ENCODE measurements around the gene MPZ.
A peak's percentile ranks its signal among the peaks of the same experiment; 100 is the strongest.
"Not testable (repeated sequence)": the region's sequence is repeated elsewhere in the genome, so short reads cannot be mapped to it uniquely, and the experiment has no call there.

Gene MPZ

DNA sequence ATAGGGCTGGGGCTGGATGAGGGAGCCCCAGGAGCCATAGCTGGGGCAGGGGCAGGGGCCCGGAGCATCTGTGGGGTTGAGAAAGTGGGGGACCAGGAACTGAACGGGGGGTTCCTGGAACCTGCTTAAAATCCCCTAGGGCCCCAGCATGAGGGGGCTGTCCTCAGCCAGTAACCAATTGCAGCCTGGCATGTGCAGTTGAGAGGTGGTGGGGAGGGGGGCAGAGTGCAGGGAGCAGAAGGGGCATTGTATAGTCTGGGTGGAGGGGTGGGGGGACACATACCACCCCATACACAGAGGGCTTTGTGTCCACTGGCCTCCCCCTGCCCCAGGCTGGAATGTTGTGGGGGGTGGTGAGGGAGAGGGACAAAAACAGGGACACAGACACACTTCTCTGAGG lies at the start of gene MPZ:
MPZ (minus strand) TSS at position 101 of the 400 bp plus-strand sequence; CDS start at position 38, 63 bp downstream.
- no peak for DNase-seq

DNA sequence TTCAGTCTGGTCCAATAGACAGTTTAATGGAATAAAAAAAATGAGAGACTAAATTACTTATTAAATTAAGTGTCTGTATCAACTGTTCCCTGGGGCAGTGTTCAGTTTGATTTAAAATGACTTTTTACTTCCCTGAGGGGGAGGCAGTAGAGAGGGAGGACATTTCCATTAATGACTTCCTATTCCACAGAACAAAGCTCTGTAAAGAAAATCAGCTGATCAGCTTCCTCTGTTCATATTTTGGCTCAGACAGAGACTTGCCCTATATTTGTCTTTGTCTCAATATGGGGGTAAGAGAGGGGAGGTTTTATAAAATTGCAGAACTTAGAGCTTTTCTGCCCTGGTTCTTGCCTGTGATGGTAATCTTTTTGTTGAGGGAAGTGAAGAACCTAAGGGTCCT lies 49.5 kb upstream of the MPZ start:
- no peak for DNase-seq

DNA sequence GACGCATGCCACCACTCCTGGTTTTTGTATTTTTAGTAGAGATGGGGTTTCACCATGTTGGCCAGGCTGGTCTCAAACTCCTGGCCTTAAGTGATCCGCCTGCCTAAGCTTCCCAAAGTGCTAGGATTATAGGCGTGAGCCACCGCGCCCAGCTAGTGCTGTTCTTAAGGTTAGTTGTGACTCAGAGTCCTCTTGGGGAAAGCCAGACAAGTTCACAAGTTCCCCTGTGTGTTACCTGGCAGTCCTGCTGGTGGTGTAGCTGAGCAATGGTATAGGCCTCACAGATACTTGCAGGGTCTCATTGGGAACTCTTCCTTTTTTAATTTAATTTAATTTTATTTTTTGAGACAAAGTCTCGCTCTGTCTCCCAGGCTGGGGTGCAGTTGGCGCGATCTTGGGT lies 47.3 kb upstream of the MPZ start:
- no peak for DNase-seq

DNA sequence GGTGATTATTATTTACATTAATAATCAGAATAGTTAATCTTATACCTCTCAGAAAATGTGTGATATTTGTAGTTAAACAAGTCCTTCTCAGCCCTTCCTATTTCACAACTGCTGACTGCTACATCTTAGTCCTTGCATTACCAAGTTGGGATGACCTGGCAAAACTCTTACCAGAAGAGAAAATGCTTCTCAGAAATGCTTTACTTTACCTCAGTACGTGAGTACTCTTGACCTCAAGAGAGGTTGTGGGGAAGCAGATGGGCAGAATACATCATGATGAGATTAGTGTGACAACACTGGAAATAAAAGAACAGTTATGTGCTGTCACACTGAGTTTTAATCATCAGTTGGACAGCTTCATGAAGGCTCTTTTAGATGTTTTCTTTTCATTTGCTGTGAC lies 41.7 kb upstream of the MPZ start:
- DNase-seq, result no peak

DNA sequence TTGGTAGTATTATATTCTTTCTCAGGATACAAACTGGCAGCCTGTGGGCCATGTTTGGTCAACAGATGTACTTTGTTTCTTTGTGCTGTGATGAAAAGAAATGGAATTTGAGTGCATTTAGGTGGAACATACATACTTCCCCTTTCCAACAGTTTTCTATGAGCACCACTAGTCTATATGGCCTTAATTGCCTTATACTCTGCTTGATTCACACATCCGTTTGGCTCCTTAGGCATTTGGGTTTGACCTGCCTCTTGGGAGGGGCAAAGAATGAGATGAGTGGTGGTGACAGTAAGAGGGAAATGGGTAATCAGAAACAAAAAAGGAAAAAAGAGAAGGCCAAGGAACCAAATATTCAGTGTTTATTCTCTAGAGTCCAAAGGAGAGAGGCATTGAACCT lies 40.9 kb upstream of the MPZ start:
- no peak for DNase-seq

DNA sequence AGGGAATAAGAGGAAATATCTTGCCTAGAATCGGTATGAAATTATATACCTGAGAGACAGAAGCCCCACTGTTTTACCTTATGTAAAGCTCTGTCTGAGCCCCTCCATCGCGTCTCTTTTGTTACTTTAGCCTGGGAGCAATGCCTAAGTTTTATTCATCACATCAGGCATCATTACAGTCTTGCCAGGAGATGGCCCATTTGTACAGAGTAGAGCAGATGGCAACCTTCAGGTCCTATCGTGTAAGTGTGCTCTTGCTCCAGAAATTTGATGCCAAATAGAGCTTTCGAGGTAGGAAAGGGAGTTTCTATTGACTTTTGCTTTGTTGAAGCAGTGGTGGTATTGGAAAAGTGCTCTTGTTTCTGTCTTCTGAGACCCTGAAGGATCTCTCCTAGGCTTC lies 33.1 kb upstream of the MPZ start:
- no peak for DNase-seq

DNA sequence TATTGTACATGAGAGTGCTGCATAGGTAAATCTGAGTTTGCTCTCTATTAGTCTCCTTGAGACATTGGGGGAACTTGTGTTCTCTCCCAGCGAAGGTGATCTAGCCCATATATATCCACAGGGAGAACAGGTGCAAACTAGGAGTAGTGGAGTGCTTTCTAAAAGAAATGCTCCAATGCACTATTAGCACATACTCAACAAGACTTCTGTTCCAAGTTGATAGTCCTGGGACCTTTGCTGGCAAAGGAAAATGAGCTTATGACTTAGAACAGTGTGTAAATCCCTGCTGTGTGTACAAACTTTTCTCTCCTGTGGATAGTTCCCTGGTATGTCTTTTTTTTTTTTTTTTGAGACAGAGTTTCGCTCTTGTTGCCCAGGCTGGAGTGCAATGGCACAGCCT lies 32.4 kb upstream of the MPZ start:
- no peak for DNase-seq

DNA sequence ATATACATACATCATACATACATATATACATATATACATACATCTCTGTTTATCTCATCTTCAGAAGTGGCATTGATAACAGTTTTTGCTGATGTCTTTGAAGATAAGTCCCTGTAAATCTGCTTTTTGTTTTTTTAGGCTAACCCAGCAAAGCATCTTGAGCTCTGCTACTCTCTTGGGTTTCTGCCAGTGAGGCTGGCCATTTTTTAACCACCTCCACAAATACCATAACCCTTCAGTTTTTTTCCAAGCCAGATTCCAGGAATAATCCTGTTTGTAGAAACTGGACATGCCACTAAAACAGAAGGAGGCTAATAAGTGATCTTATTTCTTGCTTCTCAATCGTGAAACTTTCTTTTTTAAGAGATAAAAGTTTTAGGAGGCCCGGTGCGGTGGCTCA lies 26.0 kb upstream of the MPZ start:
- no peak for DNase-seq

DNA sequence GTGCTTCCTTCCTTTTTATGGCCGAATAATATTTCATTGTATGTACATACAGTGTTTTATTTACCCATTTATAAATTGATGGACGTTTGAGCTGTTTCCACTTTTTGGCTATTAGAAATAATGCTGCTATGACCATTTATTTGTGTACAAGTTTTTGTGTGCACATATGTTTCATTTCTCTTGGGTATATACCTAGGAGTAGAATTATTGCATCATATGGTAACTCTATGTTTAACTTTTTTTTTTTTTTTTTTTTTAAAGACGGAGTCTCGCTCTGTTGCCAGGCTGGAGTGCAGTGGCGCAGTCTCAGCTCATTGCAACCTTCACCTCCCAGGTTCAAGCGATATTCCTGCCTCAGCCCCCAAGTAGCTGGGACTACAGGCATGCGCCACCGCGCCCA lies 23.4 kb upstream of the MPZ start:
- DNase-seq, result no peak

DNA sequence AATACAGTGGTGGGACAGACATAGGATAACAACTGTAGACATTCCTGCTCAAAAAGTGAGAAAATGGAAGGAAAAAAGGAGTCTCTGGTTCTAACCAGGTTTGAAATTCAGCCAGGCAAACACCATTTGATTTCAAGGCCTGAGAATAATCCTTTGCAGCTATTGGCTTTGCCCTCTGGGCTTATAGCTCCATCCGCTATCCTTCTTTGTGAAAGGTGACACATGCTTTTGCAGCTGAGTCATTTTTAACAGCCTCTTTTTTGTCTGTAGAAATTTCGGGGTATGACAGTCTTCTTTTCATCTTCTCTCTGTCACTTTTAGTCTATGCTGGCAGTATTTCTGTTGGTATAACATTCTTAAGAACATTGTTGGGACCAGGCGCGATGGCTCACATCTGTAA lies 20.6 kb upstream of the MPZ start:
- no peak for DNase-seq

DNA sequence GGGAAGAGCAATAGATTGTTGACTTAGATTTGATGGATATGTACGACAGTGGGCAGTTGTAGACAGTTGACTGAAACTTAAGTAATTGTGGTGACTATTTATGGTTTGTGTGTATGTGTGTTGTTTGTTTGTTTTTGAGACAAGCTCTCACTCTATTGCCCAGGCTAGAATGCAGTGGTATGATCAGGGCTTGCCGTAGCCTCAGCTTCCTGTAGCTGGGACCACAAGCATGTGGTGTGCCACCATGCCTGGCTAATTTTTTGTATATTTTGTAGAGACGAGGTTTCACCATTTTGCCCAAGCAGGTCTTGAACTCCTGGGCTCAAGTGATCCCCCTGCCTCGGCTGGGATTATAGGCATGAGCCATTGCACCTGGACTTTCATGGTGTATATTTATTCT lies 14.3 kb upstream of the MPZ start:
- no peak for DNase-seq

DNA sequence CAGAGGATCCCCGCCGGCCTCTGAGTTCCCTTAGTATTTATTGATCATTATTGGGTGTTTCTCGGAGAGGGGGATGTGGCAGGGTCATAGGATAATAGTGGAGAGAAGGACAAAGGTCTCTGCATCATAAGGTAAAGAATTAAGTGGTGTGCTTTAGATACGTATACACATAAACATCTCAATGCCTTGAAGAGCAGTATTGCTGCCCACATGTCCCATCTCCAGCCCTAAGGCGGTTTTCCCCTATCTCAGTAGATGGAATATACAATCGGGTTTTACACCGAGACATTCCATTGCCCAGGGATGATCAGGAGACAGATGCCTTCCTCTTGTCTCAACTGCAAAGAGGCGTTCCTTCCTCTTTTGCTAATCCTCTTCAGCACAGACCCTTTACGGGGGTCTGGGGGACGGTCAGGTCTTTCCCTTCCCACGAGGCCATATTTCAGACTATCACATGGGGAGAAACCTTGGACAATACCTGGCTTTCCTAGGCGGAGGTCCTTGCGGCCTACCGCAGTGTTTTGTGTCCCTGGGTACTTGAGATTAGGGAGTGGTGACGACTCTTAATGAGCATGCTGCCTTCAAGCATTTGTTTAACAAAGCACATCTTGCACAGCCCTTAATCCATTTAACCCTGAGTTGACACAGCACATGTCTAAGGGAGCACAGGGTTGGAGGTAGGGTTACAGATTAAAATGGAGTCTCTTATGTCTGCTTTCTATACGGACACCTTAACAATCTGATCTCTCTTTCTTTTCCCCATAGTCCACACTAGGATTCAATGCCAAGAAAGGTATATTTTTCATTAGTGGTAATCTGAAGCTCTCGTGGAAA lies 6.3 kb upstream of the MPZ start:
- DNase-seq, result not testable (repeated sequence)

DNA sequence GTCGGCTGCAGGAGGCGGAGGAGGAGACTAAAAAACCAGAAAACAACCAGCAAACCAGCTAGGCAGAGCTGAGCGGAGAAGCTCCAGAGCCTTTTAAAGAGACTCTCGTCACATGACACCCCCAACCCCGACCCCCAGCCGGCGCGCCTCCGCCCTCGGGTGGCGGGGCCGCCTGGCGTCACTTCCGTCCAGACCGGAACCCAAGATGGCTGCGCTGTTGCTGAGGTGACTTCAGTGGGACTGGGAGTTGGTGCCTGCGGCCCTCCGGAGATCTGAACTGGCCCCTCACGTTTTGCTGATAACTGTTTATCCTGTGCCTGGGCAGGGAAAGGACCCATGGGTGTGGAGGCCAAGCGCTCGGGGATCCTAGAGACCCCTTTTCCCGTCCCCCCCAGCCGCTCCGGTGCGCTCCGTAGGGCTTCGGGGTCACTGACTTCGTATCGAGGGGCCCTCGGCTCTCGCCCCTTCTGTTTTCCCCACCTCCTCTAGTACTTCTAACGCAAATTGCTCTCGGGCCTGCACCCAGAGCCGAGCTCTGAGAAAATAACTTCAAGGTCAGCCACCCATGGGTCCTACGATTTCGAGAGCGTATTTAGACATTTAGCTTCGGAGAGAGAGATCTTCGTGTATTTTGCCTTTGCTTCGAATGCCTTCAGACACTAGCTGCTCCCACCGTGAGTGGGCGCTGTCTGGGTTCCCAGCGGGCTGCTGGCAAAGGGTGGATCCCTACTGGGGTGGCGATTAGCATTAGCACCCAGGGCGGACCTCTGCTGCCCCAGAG lies 4.6 kb upstream of the MPZ start, which contains the start of gene SDHC:
SDHC (plus strand) TSS at position 181 of the 781 bp plus-strand sequence; CDS start at position 206, 25 bp downstream.
- DNase-seq, result peak; percentile 71

DNA sequence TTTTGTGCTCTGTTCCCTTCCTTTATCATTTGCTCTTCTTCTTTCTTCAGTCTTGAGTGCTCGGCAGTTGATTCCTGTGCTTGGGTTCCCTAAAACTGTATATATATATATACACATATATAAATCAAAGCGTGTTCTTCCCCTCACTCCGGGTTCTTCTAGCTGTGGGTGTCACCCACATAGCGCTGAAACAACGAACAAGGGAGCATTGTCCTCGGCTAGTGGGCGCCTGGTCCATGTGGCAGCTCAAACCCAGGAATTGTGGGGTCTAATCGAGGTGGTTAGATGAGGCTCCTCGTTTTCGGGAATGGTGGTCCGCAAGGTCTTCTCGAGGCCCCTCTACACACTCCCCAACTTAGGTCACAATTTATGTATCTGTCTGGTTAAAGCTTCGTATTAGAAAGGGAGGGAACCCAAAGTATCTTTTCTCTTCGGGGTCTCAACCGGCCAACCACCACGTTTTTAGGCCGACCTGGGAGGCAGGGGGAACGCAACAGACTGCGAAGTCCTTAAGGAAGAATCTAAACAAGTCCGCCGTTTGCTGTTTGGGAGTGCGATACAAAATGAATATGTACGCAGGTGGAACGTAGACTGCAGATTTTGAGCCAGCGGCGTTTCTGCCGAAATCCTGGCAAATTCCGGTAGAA lies 3.9 kb upstream of the MPZ start:
- no peak for DNase-seq

DNA sequence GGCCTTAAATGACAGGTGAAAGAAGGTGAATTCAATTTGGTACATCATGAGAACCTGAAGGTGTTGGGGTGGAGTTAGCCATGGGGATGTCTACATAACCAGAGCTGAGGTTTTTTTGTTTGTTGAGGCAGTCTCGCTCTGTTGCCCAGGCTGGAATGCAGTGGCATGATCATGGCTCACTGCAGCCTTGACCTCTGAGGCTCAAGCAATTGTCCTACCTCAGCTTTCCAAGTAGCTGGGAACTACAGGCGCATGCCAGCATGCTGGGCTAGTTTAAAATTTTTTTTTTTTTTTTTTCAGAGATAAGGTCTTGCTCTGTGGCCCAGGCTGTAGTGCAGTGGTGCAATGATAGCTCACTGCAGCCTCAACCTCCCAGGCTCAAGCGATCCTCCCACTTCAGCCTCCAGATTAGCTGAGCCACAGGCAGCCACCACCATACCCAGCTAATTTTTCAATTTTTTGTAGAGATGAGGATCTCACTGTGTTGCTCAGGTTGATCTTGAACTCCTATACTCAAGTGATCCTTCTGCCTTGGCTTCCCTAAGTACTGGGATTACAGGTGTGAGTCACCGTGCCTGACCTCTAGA lies 1.9 kb upstream of the MPZ start:
- no peak for DNase-seq

DNA sequence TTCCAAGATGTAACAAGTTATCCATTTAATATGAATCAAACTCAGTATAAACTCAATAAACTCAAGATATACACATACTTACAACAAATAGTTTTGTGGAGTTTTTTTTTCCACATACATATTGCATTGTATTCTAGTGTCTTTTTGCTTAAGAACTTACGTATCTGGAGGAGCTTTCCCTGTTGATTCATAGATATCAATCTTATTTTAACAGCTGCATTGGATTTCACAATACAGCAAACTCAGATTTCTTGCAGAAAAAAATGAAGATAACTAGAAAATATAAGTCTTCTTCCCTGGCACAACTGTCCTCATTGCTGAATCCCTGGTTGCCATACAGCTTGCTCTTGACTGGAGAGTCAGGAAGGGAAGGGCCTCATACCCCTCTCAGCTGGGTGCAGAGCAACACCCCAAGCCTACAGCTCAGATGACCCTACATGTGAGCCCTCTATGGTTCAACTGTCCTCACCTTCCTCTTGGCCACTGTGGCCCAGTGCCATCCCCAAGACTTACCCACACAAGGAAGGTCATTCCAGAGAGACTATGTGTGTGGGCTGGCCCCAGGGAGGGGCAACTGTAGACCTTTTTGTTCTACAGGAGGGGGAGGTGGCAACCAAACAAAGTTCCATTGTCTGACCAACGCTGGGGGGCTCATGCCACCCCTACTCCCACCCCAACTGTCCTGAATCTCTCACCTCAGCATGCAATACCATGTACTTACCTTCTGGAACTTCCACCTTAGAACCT lies 1.7 kb downstream of the MPZ start:
- no peak for DNase-seq

DNA sequence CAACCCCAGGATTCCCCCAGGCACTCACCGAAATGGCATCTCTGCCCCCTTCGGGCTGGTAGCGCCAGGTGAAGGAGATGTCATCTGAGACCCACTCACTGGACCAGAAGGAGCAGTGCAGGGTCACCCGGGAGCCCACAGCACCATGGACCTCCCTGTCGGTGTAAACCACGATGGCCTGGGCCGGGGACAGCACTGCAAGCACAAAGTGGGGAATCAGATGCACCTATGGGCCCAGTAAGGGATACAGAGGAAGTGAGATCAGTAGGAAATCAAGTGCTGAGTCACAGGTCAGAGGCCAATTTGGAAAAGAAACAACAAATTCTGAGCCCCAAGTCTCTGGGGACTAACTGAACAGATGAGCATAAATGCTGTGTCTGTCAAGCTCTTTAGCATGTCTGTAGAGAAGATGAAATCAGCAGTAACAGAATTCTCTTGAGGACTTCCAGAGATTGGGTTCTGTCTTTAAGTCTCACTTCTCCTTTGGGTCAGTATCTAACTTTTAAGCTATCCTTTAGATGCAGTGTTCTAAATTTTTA lies 2.5 kb downstream of the MPZ start:
- DNase-seq, result no peak

DNA sequence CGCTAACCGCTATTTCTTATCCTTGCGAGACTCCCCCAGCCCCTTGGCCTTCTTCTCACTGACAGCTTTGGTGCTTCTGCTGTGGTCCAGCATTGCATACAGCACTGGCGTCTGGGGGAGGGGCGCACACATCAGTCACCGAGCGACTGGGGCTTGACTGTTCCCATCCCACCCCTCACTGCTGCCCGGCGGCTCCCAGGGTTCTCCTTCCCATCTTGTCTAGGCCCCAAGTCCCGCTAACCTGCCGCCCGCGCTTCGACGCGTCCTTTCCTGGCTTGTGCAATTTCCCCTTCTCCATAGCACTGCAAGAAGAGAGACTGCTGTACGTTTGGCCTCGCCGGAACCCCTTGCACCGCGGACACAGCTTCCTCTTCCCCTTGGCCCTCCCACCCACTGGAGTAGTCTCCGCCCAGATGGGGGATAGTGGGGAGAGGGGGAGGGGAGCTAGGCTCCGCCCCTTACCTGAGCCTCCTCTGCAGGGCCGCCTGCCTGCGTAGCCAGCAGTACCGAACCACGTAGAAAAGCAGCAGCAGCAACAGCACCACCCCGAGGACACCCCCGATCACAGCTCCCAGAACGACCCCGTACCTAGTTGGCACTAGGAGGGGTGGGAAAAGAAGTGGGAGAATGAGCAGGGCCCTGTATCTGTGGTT lies 3.8 kb downstream of the MPZ start:
- DNase-seq, result peak; percentile 68

DNA sequence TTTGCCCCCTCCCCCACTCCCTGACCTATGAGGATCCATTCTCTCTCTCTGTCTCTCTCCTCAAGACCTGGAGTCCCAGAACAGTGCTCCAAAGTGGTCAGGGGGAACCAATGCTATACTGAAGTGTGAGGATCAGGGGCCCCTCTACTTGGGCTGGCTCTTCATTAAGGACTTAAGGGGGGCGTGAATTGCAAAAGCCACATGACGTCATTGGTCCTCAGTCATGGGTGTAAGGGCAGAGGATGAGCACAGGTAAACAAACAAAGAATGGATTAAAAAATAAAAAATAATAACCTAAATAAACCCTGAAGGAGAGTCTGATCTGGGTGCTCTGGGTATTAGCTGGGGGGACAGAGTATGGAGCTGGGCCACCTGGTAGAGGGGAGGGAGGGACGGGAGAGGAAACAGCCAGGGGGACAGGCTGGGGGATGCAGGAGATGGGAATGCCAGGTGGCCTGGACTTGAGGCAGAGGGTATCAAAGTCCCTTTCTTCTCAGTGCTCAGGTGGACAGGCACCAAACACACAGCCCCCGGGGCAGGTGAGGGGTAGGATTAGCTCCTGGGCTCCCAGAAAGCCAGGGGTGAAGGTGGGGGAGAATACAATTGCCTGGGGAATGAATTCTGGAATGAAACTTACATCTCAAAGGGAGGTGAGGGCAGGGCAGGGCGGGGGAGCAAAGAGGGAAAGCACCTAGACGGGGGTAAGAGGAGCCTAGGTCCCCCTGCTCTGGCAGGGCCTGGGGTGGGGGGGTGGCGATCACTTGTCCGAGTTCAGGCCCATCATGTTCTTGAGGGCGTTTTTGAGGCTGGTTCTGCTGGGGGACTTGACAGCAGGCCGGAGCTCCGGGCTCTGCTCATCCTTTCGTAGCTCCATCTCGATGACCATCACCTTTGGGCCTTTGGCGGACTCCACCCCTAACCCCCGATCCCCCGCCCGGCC lies 4.6 kb downstream of the MPZ start:
- no peak for DNase-seq

DNA sequence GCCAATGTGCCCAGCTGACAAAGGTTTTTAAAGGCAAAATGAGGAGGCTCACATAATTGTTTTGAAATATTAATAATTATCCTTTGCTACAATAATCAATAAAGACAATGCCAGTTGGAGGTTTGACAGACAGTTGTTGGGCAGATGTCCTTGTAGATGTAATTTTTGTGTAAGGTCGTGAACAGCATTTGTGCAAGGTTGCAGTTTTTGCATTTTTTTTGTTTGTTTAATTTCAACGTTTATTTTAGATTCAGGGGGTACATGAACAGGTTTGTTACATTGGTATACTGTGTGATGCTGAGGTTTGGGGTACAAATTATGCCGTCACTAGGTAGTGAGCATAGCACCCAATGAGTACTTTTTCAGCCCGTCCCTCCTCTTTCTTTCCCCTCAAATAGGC lies 9.3 kb downstream of the MPZ start:
- DNase-seq, result no peak

DNA sequence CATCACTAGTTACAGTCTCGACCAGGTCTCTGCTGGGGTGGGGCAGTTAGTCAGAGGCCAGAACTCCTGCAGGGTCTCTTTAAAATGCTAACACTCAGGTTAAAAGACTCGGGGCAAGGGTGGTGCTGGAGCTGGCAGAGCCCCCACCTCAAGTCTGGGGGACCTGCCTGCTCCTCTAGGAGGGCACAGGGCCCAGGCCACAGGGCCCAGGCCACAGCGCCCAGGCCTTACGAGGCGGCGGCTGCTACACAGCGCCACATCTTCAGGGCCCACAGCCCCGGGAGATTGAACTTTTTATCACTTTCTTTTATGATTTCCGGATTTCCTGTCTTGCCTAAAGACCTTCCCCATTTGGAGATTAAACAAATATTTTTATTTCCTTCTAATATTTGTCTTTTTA lies 10.4 kb downstream of the MPZ start:
- DNase-seq, result no peak

All from NCI-H2029 (cell line).